HL-60 (cell line): ENCODE results near the gene TMX4.

Experiments used
- CTCF ChIP-seq: IDR thresholded peaks from one replicate; pipeline ENCODE4 v1.5.1; 2011; ENCODE audit warnings: low read length, control low read depth, inconsistent platforms; ENCODE audit not compliant: insufficient read depth
- POLR2AphosphoS5 ChIP-seq: IDR thresholded peaks from 2 replicates; pipeline ENCODE4 v1.6.1; 2012; ENCODE audit warnings: low read depth

- TF ChIP-seq CTCF (peak; percentile 14), POLR2AphosphoS5 (peak; percentile 87)
Measured at GRCh38 chr20:8019246-8019997, at the start of gene TMX4.
